ENCODE results near the gene SCAF8.

- TF ChIP-seq CTCF (IDR thresholded peaks at IDR 0.05; ENCODE audit: low read length): no peak
- no peak for TF ChIP-seq EZH2 (optimal IDR thresholded peaks at IDR 0.05; ENCODE audit: low read depth, low read length)
Measured at GRCh38 chr6:154847318-154847717, 114.1 kb downstream of the SCAF8 start.

Data from MM.1S (cell line).